Heart left ventricle (tissue), 13 donors: ENCODE results near the gene ATP13A2.

Experiments used
- CTCF ChIP-seq, 12 donors: fragments of 200-600 bp; sonication (generic) in 4 of 12; IDR thresholded peaks; one replicate each; pipeline versions ENCODE4 v1.5.0 to v1.8.0; 2018 to 2022; ENCODE audit warnings: antibody characterized with exemption in 12 of 12, mild to moderate bottlenecking in 5 of 12
- POLR2A ChIP-seq, 2 donors: fragments of 450-650 bp; IDR thresholded peaks; one replicate each; pipeline ENCODE4 v1.6.1; 2017; ENCODE audit warnings: antibody characterized with exemption in 2 of 2, mild to moderate bottlenecking in 2 of 2, moderate library complexity in 2 of 2
- donor health status: ischemic (EF 13 %, LVEDD 7.1; RV severe dilation, severe dysfunction).
- donor health status: DM: no; HTN: yes; CAD: no.
- donor health status: DM: no; HTN: no; CAD: no.
- donor health status: ischemic (EF 25% LVEDD 6.9; RV normal size, moderate dysfunction).
- donor health status: ischemic (EF 25% LVEDD 5.7; RV mildly dilated, moderate dysfunction).
- donor health status: ischemic (EF 35%, LVEDD 5.7; RV mildly dilated, moderate dysfunction).
- donor health status: nonischemic (EF 11% LVEDD 7.7; RV severe dilation, severe dysfunction).
- donor health status: DM: yes; HTN: yes; CAD: no.
- donor health status: PGD.
- donor health status: ischemic (EF 29% LVEDD 5.4; RV normal size, mild dysfunction).
- donor health status: nonischemic (EF 23%, LVEDD 6.1; RV moderate dilation, normal function).

- TF ChIP-seq POLR2A (IDR thresholded peaks at IDR 0.05), result no peak
- no peak for TF ChIP-seq CTCF (IDR thresholded peaks at IDR 0.05)
These were observed 32.9 kb downstream of the ATP13A2 start for GRCh38 chr1:16978567-16979474.
